Right atrium auricular region (tissue), 2 donors: ENCODE measurements around the gene THOC5. TPM values are rescaled to one million over a fixed set of nuclear protein-coding genes. Genes with fewer than 3 reads are reported as not detected.

Source experiments
- DNase-seq: peaks from one replicate; pipeline ENCODE4 v3.0.0-alpha.2; 2019; ENCODE audit warnings: low spot score
- H3K27ac ChIP-seq, 2 donors: fragments of 200-600 bp; sonication (generic); 1 replicate in 1 of 2; 2 replicates in 1 of 2; pipeline ENCODE4 v1.5.1; 2016 to 2019
- H3K27me3 ChIP-seq, 2 donors: fragments of 200-600 bp; sonication (generic); one replicate each; pipeline versions ENCODE4 v1.5.1 to v1.6.0; 2017 to 2019
- H3K36me3 ChIP-seq: fragments of 200-600 bp; sonication (generic); one replicate; pipeline ENCODE4 v1.5.1; 2016
- H3K4me1 ChIP-seq, 2 donors: fragments of 200-600 bp; sonication (generic); one replicate each; pipeline versions ENCODE4 v1.5.1 to v1.6.0; 2017 to 2019
- H3K4me3 ChIP-seq, 2 donors: fragments of 200-600 bp; sonication (generic); 1 replicate in 1 of 2; 2 replicates in 1 of 2; pipeline ENCODE4 v1.5.1; 2017 to 2019; ENCODE audit warnings: mild to moderate bottlenecking in 1 of 2, moderate library complexity in 1 of 2
- H3K9me3 ChIP-seq, 2 donors: fragments of 200-600 bp; sonication (generic); one replicate each; pipeline ENCODE4 v1.5.1; 2019
- CTCF ChIP-seq, 2 donors: fragments of 200-600 bp; sonication (generic); IDR thresholded peaks; one replicate each; pipeline ENCODE4 v1.5.1; 2019; ENCODE audit warnings: antibody characterized with exemption in 2 of 2
- total RNA-seq, 2 donors: library from RNA; depleted of rRNA; stranded (reverse); fragments of >200 nt; gene quantifications; one replicate each; pipeline ENCODE4 v1.1.0, GENCODE V29; 2016

The THOC5 gene
- total RNA-seq, 2 donors from 2014 or later, result 34.9 to 42.7 TPM

GRCh38 chr22:29477723-29478318 lies 75.7 kb downstream of the THOC5 start:
- TF ChIP-seq CTCF (IDR thresholded peaks at IDR 0.05), result no peak
- DNase-seq, result no peak
- Histone ChIP-seq H3K9me3 (no peaks in the 10 kb centered on the region), H3K4me3 (no peak overlapping the region), H3K36me3 (no peaks in the 10 kb centered on the region), H3K4me1 (peaks cover 0 to 18% of the 10 kb centered on the region in 2 donors), H3K27me3 (peaks cover 15 to 24% of the 10 kb centered on the region in 2 donors), H3K27ac (no peak overlapping the region)

GRCh38 chr22:29476116-29476515 lies 77.4 kb downstream of the THOC5 start:
- Histone ChIP-seq H3K4me1 (peaks cover 0 to 15% of the 10 kb centered on the region in 2 donors), H3K9me3 (no peaks in the 10 kb centered on the region), H3K27me3 (peaks cover 12 to 20% of the 10 kb centered on the region in 2 donors), H3K4me3 (no peak overlapping the region), H3K36me3 (no peaks in the 10 kb centered on the region), H3K27ac (no peak overlapping the region)
- DNase-seq, result no peak
- no peak for TF ChIP-seq CTCF (IDR thresholded peaks at IDR 0.05)

- Histone ChIP-seq H3K27me3 (peaks cover 11 to 15% of the 10 kb centered on the region in 2 donors), H3K4me3 (no peak overlapping the region), H3K4me1 (peaks cover 0 to 13% of the 10 kb centered on the region in 2 donors), H3K9me3 (no peaks in the 10 kb centered on the region), H3K27ac (no peak overlapping the region), H3K36me3 (no peaks in the 10 kb centered on the region)
- TF ChIP-seq CTCF (IDR thresholded peaks at IDR 0.05), result no peak
- no peak for DNase-seq
These were observed 78.0 kb downstream of the THOC5 start for GRCh38 chr22:29475550-29475949.

- H3K27ac ChIP-seq, result no peak overlapping the region
- H3K36me3 ChIP-seq, result no peaks in the 10 kb centered on the region
- H3K4me3 ChIP-seq, result no peak overlapping the region
- H3K9me3 ChIP-seq, result no peaks in the 10 kb centered on the region
- no peak for DNase-seq
- H3K27me3 ChIP-seq, result peaks cover 0 to 9% of the 10 kb centered on the region in 2 donors
- no peak for TF ChIP-seq CTCF (IDR thresholded peaks at IDR 0.05)
- H3K4me1 ChIP-seq, result peaks cover 0 to 11% of the 10 kb centered on the region in 2 donors
These were observed 80.6 kb downstream of the THOC5 start for GRCh38 chr22:29473001-29473400.

- peaks cover 0 to 9% of the 10 kb centered on the region in 2 donors for H3K27me3 ChIP-seq
- peaks cover 0 to 11% of the 10 kb centered on the region in 2 donors for H3K4me1 ChIP-seq
- peak; percentile 79 to 87 for TF ChIP-seq CTCF (IDR thresholded peaks at IDR 0.05)
- H3K9me3 ChIP-seq, result no peaks in the 10 kb centered on the region
- DNase-seq, result peak; percentile 68
- no peaks in the 10 kb centered on the region for H3K36me3 ChIP-seq
- H3K4me3 ChIP-seq, result peak overlapping the region in 1 of 2 donors; percentile 33
- no peak overlapping the region for H3K27ac ChIP-seq
These were observed 83.2 kb downstream of the THOC5 start for GRCh38 chr22:29470159-29470855.
